AG04449 (cell line): ENCODE results near the gene PCDHGC5.

Experiments
- CTCF ChIA-PET: fragments of 350-600 bp; formaldehyde crosslinking; extraction: SDS; loops from one replicate; lab custom pipeline; 2021; ENCODE audit warnings: antibody characterized with exemption; lab: Yijun Ruan, JAX
- POLR2A ChIA-PET: fragments of 400-600, 350-600 bp; formaldehyde crosslinking; extraction: SDS; loops from one replicate; lab custom pipeline; 2020; ENCODE audit warnings: antibody characterized with exemption, inconsistent platforms; lab: Yijun Ruan, JAX
- DNase-seq: peaks from one replicate; pipeline ENCODE4 v3.0.0-alpha.2; 2010; ENCODE audit warnings: low read depth, low spot score
- H3K4me3 ChIP-seq: 2 replicates; pipeline ENCODE4 v1.5.1; 2011; ENCODE audit warnings: low read depth, mild to moderate bottlenecking, control low read depth, low read length
- CTCF ChIP-seq: IDR thresholded peaks from one replicate; pipeline ENCODE4 v1.5.1; 2011; ENCODE audit warnings: mild to moderate bottlenecking, moderate library complexity, low read length, control low read depth, inconsistent platforms; ENCODE audit not compliant: insufficient read depth; ENCODE audit errors: missing control alignments

Gene PCDHGC5

GRCh38 chr5:141486091-141486490 lies 2.8 kb upstream of the PCDHGC5 start:
- DNase-seq, result no peak
- ChIA-PET POLR2A (interaction anchor here (0.7 to 1.2 kb wide), 3 partner anchors 9 to 28 kb away, joined by 3 read pairs; partner anchors contain the start of gene PCDHGC3), CTCF (interaction anchor here (0.7 to 37.5 kb wide), 8 partner anchors 9 to 75 kb away, joined by 3 to 856 read pairs (median 4); partner anchors contain the start of genes PCDHGA12 and PCDHGC3)
- H3K4me3 ChIP-seq, result no peak overlapping the region
- TF ChIP-seq CTCF, result no peak

- CTCF ChIA-PET, result interaction anchor here (1.4 to 37.5 kb wide), 4 partner anchors 8 to 71 kb away, joined by 6 to 856 read pairs (median 27); partner anchors contain the start of gene PCDHGC3
- DNase-seq, result no peak
- no peak for TF ChIP-seq CTCF
- POLR2A ChIA-PET, result no interaction called here
- no peak overlapping the region for H3K4me3 ChIP-seq
These were observed 1.8 kb upstream of the PCDHGC5 start for GRCh38 chr5:141487131-141487530.

- ChIA-PET CTCF (interaction anchor here (1.4 to 37.5 kb wide), 6 partner anchors 13 to 92 kb away, joined by 3 to 856 read pairs (median 6); partner anchors contain the start of genes PCDHGA11, PCDHGB5 and PCDHGC3), POLR2A (interaction anchor here (1.2 to 1.7 kb wide), 5 partner anchors 19 to 169 kb away, joined by 4 to 14 read pairs (median 6); partner anchors contain the start of gene TAF7)
- TF ChIP-seq CTCF, result no peak
- DNase-seq, result no peak
- H3K4me3 ChIP-seq, result no peak overlapping the region
These were observed 960 bp downstream of the PCDHGC5 start for GRCh38 chr5:141489841-141490240.

GRCh38 chr5:141490271-141490670 lies 1.4 kb downstream of the PCDHGC5 start:
- H3K4me3 ChIP-seq, result no peak overlapping the region
- no peak for TF ChIP-seq CTCF
- ChIA-PET CTCF (interaction anchor here (37.5 kb wide), 1 partner anchor 27 kb away, joined by 856 read pairs; no protein-coding TSS in a partner anchor), POLR2A (no interaction called here)
- DNase-seq, result no peak

- POLR2A ChIA-PET, result no interaction called here
These were observed 1.9 kb downstream of the PCDHGC5 start for GRCh38 chr5:141490771-141491170.

More at GRCh38 chr5:141490771-141491170, 1.9 kb downstream of the PCDHGC5 start:
- CTCF ChIA-PET, result interaction anchor here (37.5 kb wide), 1 partner anchor 27 kb away, joined by 856 read pairs; no protein-coding TSS in a partner anchor
- TF ChIP-seq CTCF, result no peak
- no peak for DNase-seq
- no peak overlapping the region for H3K4me3 ChIP-seq
